GM18873 (cell line): Measurements from ENCODE around the gene SLCO6A1.
A peak's percentile ranks its signal among the peaks of the same experiment; 100 is the strongest.
"Not testable (repeated sequence)": the region's sequence is repeated elsewhere in the genome, so short reads cannot be mapped to it uniquely, and the experiment has no call there.

Source experiments
- ATAC-seq: cut with Tn5 transposase; IDR thresholded peaks from one replicate; pipeline ENCODE4 v1.9.1; 2021; ENCODE audit warnings: mild to moderate bottlenecking, moderate library complexity, moderate number of reproducible peaks; ENCODE audit not compliant: unreplicated experiment, low FRiP score

Gene SLCO6A1

GRCh38 chr5:102498271-102499034, at the start of gene SLCO6A1:
TSS of gene SLCO6A1 (minus strand) at chr5:102499001. CDS start at chr5:102498844, 157 bp downstream.
- no peak for ATAC-seq

- no peak for ATAC-seq
Observed at GRCh38 chr5:102547141-102548035, 48.6 kb upstream of the SLCO6A1 start.

- ATAC-seq = peak; percentile 50
Observed at GRCh38 chr5:102545175-102545574, 46.4 kb upstream of the SLCO6A1 start.

GRCh38 chr5:102542057-102542456, 43.3 kb upstream of the SLCO6A1 start:
- no peak for ATAC-seq

GRCh38 chr5:102539996-102540728, 41.4 kb upstream of the SLCO6A1 start:
- ATAC-seq = no peak

GRCh38 chr5:102539562-102539961, 40.8 kb upstream of the SLCO6A1 start:
- no peak for ATAC-seq

GRCh38 chr5:102537011-102537410, 38.2 kb upstream of the SLCO6A1 start:
- ATAC-seq = no peak

GRCh38 chr5:102536323-102536928, 37.6 kb upstream of the SLCO6A1 start:
- no peak for ATAC-seq

GRCh38 chr5:102532123-102532522, 33.3 kb upstream of the SLCO6A1 start:
- no peak for ATAC-seq

GRCh38 chr5:102531506-102531905, 32.7 kb upstream of the SLCO6A1 start:
- ATAC-seq = peak; percentile 98

- ATAC-seq = no peak
Observed at GRCh38 chr5:102529447-102529846, 30.6 kb upstream of the SLCO6A1 start.

- ATAC-seq = no peak
Observed at GRCh38 chr5:102529031-102529430, 30.2 kb upstream of the SLCO6A1 start.

GRCh38 chr5:102528600-102528999, 29.8 kb upstream of the SLCO6A1 start:
- ATAC-seq = no peak

GRCh38 chr5:102527547-102527946, 28.7 kb upstream of the SLCO6A1 start:
- ATAC-seq = no peak

- peak; percentile 100 for ATAC-seq
Observed at GRCh38 chr5:102523541-102524175, 24.9 kb upstream of the SLCO6A1 start.

- no peak for ATAC-seq
Observed at GRCh38 chr5:102511666-102512065, 12.9 kb upstream of the SLCO6A1 start.

GRCh38 chr5:102491261-102491914, 7.4 kb downstream of the SLCO6A1 start:
- ATAC-seq = not testable (repeated sequence)

- no peak for ATAC-seq
Observed at GRCh38 chr5:102483736-102484135, 15.1 kb downstream of the SLCO6A1 start.

- no peak for ATAC-seq
Observed at GRCh38 chr5:102481054-102481715, 17.6 kb downstream of the SLCO6A1 start.
